ENCODE data around the gene PIP4P1.

PIP4P1 gene

GRCh38 chr14:20469890-20470602, 8.8 kb upstream of the PIP4P1 start:
- Histone ChIP-seq H3K27me3 (ENCODE audit: insufficient read depth, poor library complexity, severe bottlenecking) (no peaks in the 10 kb centered on the region), H3K27ac (replicated peaks) (peak overlapping the region; percentile 98), H3K4me3 (replicated peaks; ENCODE audit: insufficient read depth, low read length) (peak overlapping the region; percentile 97)
- TF ChIP-seq POLR2AphosphoS5 (IDR thresholded peaks at IDR 0.05; ENCODE audit: low read depth) (peak; percentile 74), CTCF (IDR thresholded peaks at IDR 0.05; ENCODE audit: insufficient read depth, low read length) (no peak), SPI1 (IDR thresholded peaks at IDR 0.05; ENCODE audit: borderline replicate concordance, low read depth) (peak; percentile 91)
- peak; percentile 73 to 81 for DNase-seq (ENCODE audit: low read depth in 1 of 2, low spot score in 1 of 2)

GRCh38 chr14:20469242-20469889, 8.1 kb upstream of the PIP4P1 start, which contains the start of gene PNP:
Gene PNP, plus strand, starts transcription at chr14:20469406. Its CDS starts 119 bp downstream, at chr14:20469525.
- TF ChIP-seq POLR2AphosphoS5 (IDR thresholded peaks at IDR 0.05; ENCODE audit: low read depth) = peak; percentile 99
- no peak for TF ChIP-seq CTCF (IDR thresholded peaks at IDR 0.05; ENCODE audit: insufficient read depth, low read length)
- no peak for TF ChIP-seq GABPA (IDR thresholded peaks at IDR 0.05; ENCODE audit: low read depth)
- TF ChIP-seq REST (IDR thresholded peaks at IDR 0.05; ENCODE audit: insufficient replicate concordance, low read depth) = peak; percentile 54
- H3K4me3 ChIP-seq (replicated peaks; ENCODE audit: insufficient read depth, low read length) = peak within 1 kb of the TSS; percentile 97
- peak; percentile 94 for DNase-seq (ENCODE audit: low read depth in 1 of 2, low spot score in 1 of 2)
- H3K27ac ChIP-seq (replicated peaks) = peak within 1 kb of the TSS; percentile 98
- no peaks in the 10 kb centered on the region for H3K27me3 ChIP-seq (ENCODE audit: insufficient read depth, poor library complexity, severe bottlenecking)

GRCh38 chr14:20468764-20469241, 7.6 kb upstream of the PIP4P1 start:
- peak overlapping the region; percentile 98 for H3K27ac ChIP-seq (replicated peaks)
- H3K27me3 ChIP-seq (ENCODE audit: insufficient read depth, poor library complexity, severe bottlenecking) = no peaks in the 10 kb centered on the region
- TF ChIP-seq CTCF (IDR thresholded peaks at IDR 0.05; ENCODE audit: insufficient read depth, low read length) (no peak), SPI1 (IDR thresholded peaks at IDR 0.05; ENCODE audit: borderline replicate concordance, low read depth) (no peak), POLR2AphosphoS5 (IDR thresholded peaks at IDR 0.05; ENCODE audit: low read depth) (no peak), GABPA (IDR thresholded peaks at IDR 0.05; ENCODE audit: low read depth) (no peak), REST (IDR thresholded peaks at IDR 0.05; ENCODE audit: insufficient replicate concordance, low read depth) (no peak)
- DNase-seq (ENCODE audit: low read depth in 1 of 2, low spot score in 1 of 2) = peak in 1 of 2 experiments; percentile 33
- H3K4me3 ChIP-seq (replicated peaks; ENCODE audit: insufficient read depth, low read length) = peak overlapping the region; percentile 97

Data from HL-60 (cell line).